Transverse colon (tissue), 4 donors: ENCODE results near the gene LRATD1. TPM values are rescaled to one million over a fixed set of nuclear protein-coding genes. Genes with fewer than 3 reads are reported as not detected.

ENCODE experiments used
- DNase-seq: peaks from one replicate; pipeline ENCODE4 v3.0.0-alpha.2; 2019
- H3K27ac ChIP-seq, 4 donors: fragments of 200-600 bp; sonication (generic); 2 replicates each; pipeline ENCODE4 v1.5.1; 2016 to 2018; ENCODE audit warnings: inconsistent platforms in 4 of 4
- H3K27me3 ChIP-seq: fragments of 200-600 bp; sonication (generic); 2 replicates; pipeline ENCODE4 v1.5.1; 2017; ENCODE audit warnings: inconsistent platforms
- H3K36me3 ChIP-seq, 4 donors: fragments of 200-600 bp; sonication (generic); 2 replicates each; pipeline ENCODE4 v1.5.1; 2017 to 2019; ENCODE audit warnings: inconsistent platforms in 4 of 4
- H3K4me1 ChIP-seq, 4 donors: fragments of 200-600 bp; sonication (generic); 2 replicates each; pipeline ENCODE4 v1.5.1; 2017 to 2020; ENCODE audit warnings: inconsistent platforms in 4 of 4
- H3K4me3 ChIP-seq, 4 donors: fragments of 200-600 bp; sonication (generic); 1 replicate in 1 of 4; 2 replicates in 3 of 4; pipeline versions ENCODE4 v1.5.1 to v1.6.1; 2017 to 2019; ENCODE audit warnings: inconsistent platforms in 4 of 4
- H3K9me3 ChIP-seq, 2 donors: fragments of 200-600 bp; sonication (generic); 2 replicates each; pipeline ENCODE4 v1.5.1; 2017 to 2019; ENCODE audit warnings: inconsistent platforms in 2 of 2
- CTCF ChIP-seq, 5 experiments: fragments of 200-600 bp in 3 of 5; fragments of 450-650 bp in 2 of 5; sonication (generic) in 3 of 5; IDR thresholded peaks; 1 replicate in 2 of 5; 2 replicates in 3 of 5; pipeline ENCODE4 v1.5.1; 2016 to 2017; ENCODE audit warnings: antibody characterized with exemption in 5 of 5, inconsistent platforms in 3 of 5, mild to moderate bottlenecking in 2 of 5, moderate library complexity in 1 of 5
- EP300 ChIP-seq: sonication (generic); formaldehyde crosslinking; IDR thresholded peaks from one replicate; pipeline ENCODE4 v1.6.1; 2017; ENCODE audit warnings: antibody characterized with exemption, low read depth
- POLR2A ChIP-seq: fragments of 450-650 bp; IDR thresholded peaks from one replicate; pipeline ENCODE4 v1.6.1; 2016; ENCODE audit warnings: antibody characterized with exemption, mild to moderate bottlenecking, moderate library complexity
- POLR2AphosphoS5 ChIP-seq, 3 donors: sonication (generic); formaldehyde crosslinking; IDR thresholded peaks; one replicate each; pipeline ENCODE4 v1.6.1; 2016; ENCODE audit warnings: antibody characterized with exemption in 3 of 3
- WGBS, 2 donors: methylation state at CpG; one replicate each; pipeline ENCODE4 v1.1.5; 2018; ENCODE audit warnings: low coverage in 1 of 2; 5-methylcytosine and 5-hydroxymethylcytosine counted together
- in situ Hi-C, 4 donors: fragments of 200-750 bp; cut with MboI; loops; one replicate each; pipeline versions ENCODE4 v1.15.0 to v1.15.1; 2017; ENCODE audit warnings: low sequenced_read_pairs in 3 of 4, low pct_ligation_motif_present in 1 of 4, low pct_unique_long_range_greater_than_20kb in 1 of 4
- intact Hi-C: fragments of 100-400 bp; cut with DNase I; formaldehyde crosslinking; loops from one replicate; pipeline ENCODE4 v1.15.1; 2023; ENCODE audit warnings: low total_unique reads
- total RNA-seq, 4 donors: library from RNA; depleted of rRNA; stranded (reverse); fragments of >200 nt; gene quantifications; one replicate each; pipeline ENCODE4 v1.1.0, GENCODE V29; 2016

Gene LRATD1
- total RNA-seq, 4 donors from 2014 or later = 87.6 to 151 (median 118) TPM

GRCh38 chr2:14615121-14615520, 17.4 kb upstream of the LRATD1 start:
- H3K4me1 ChIP-seq = no peaks in the 10 kb centered on the region
- no peak overlapping the region for H3K27ac ChIP-seq
- no peak for DNase-seq
- no peaks in the 10 kb centered on the region for H3K36me3 ChIP-seq
- H3K9me3 ChIP-seq = no peaks in the 10 kb centered on the region
- no peak overlapping the region for H3K4me3 ChIP-seq
- in situ Hi-C loops (no loop called here), intact Hi-C loops (no loop called here)
- no peak for TF ChIP-seq POLR2AphosphoS5 (IDR thresholded peaks at IDR 0.05)
- TF ChIP-seq CTCF (IDR thresholded peaks at IDR 0.05) = no peak
- no peak for TF ChIP-seq POLR2A
- no peaks in the 10 kb centered on the region for H3K27me3 ChIP-seq

- H3K4me3 ChIP-seq = no peak overlapping the region
- 80 to 92% methylated on average over 2 to 9 of the region's 9 CpGs for WGBS, 2 donors
- H3K4me1 ChIP-seq = no peaks in the 10 kb centered on the region
- no peak for DNase-seq
- H3K9me3 ChIP-seq = no peaks in the 10 kb centered on the region
- intact Hi-C loops = no loop called here
- H3K27me3 ChIP-seq = no peaks in the 10 kb centered on the region
- H3K27ac ChIP-seq = no peak overlapping the region
- H3K36me3 ChIP-seq = no peaks in the 10 kb centered on the region
- TF ChIP-seq CTCF (IDR thresholded peaks at IDR 0.05) = no peak
- no peak for TF ChIP-seq POLR2AphosphoS5 (IDR thresholded peaks at IDR 0.05)
- no peak for TF ChIP-seq EP300
- TF ChIP-seq POLR2A = no peak
- in situ Hi-C loops = no loop called here
Measured at GRCh38 chr2:14615760-14616159, 16.8 kb upstream of the LRATD1 start.

GRCh38 chr2:14616342-14616741, 16.2 kb upstream of the LRATD1 start:
- H3K4me3 ChIP-seq = no peak overlapping the region
- in situ Hi-C loops (no loop called here), intact Hi-C loops (no loop called here)
- no peak overlapping the region for H3K27ac ChIP-seq
- H3K4me1 ChIP-seq = no peaks in the 10 kb centered on the region
- DNase-seq = no peak
- H3K36me3 ChIP-seq = no peaks in the 10 kb centered on the region
- no peaks in the 10 kb centered on the region for H3K27me3 ChIP-seq
- H3K9me3 ChIP-seq = no peaks in the 10 kb centered on the region
- WGBS, 2 donors = 22 to 25% methylated on average over 4 of the region's 4 CpGs
- TF ChIP-seq POLR2A (no peak), POLR2AphosphoS5 (IDR thresholded peaks at IDR 0.05) (no peak), EP300 (no peak), CTCF (IDR thresholded peaks at IDR 0.05) (no peak)

- Histone ChIP-seq H3K36me3 (no peaks in the 10 kb centered on the region), H3K27ac (no peak overlapping the region), H3K4me1 (no peaks in the 10 kb centered on the region), H3K27me3 (no peaks in the 10 kb centered on the region), H3K9me3 (no peaks in the 10 kb centered on the region), H3K4me3 (no peak overlapping the region)
- 82 to 89% methylated on average over 6 of the region's 6 CpGs for WGBS, 2 donors
- DNase-seq = no peak
- intact Hi-C loops = no loop called here
- in situ Hi-C loops = no loop called here
- TF ChIP-seq EP300 = no peak
- no peak for TF ChIP-seq POLR2AphosphoS5 (IDR thresholded peaks at IDR 0.05)
- TF ChIP-seq CTCF (IDR thresholded peaks at IDR 0.05) = no peak
- TF ChIP-seq POLR2A = no peak
Measured at GRCh38 chr2:14616950-14617349, 15.6 kb upstream of the LRATD1 start.
